GM12878 (cell line): ENCODE data around the gene LEPR. TPM values are rescaled to one million over a fixed set of nuclear protein-coding genes. Genes with fewer than 3 reads are reported as not detected.
"Not testable (repeated sequence)": the region's sequence is repeated elsewhere in the genome, so short reads cannot be mapped to it uniquely, and the experiment has no call there.

ENCODE experiments used
- ATAC-seq: fragments of 200-7000 bp; cut with Tn5 transposase; 3 replicates; pipeline ENCODE4 v1.9.1; 2020; ENCODE audit warnings: mild to moderate bottlenecking, moderate library complexity
- BruUV-seq: library from RNA; stranded (reverse); fragments of 400-500 nt; replicated peaks from 2 replicates; lab custom pipeline; 2021; lab: Mats Ljungman, UMichigan
- CTCF ChIA-PET: fragments of 300-600 bp; sonication (Branson Sonifier 250); formaldehyde crosslinking; extraction: SDS; loops from one replicate; lab custom pipeline; 2021; ENCODE audit warnings: inconsistent platforms; lab: Yijun Ruan, JAX
- POLR2A ChIA-PET: fragments of 350-600 bp; formaldehyde crosslinking; extraction: SDS; loops from one replicate; lab custom pipeline; 2021; ENCODE audit warnings: inconsistent platforms; lab: Charles Lee
- RAD21 ChIA-PET: fragments of 300-600 bp; sonication (Branson Sonifier 250); formaldehyde crosslinking; loops from one replicate; lab custom pipeline; 2023; ENCODE audit warnings: antibody characterized with exemption; ENCODE audit not compliant: unreplicated experiment; lab: Charles Lee
- SMC1A ChIA-PET: fragments of 300-600 bp; sonication (Branson Sonifier 250); formaldehyde crosslinking; loops from one replicate; lab custom pipeline; 2023; ENCODE audit not compliant: unreplicated experiment, uncharacterized antibody; lab: Charles Lee
- DNase-seq: peaks from one replicate; pipeline ENCODE4 v3.0.0-alpha.2; 2011; ENCODE audit warnings: low read depth, low spot score
- FAIRE-seq: peaks from 3 replicates; lab custom pipeline; 2011; peaks lifted over from hg19 to GRCh38; lab: Jason Lieb, UNC
- H2AFZ ChIP-seq: 2 replicates; pipeline ENCODE4 v1.6.0; 2011; ENCODE audit warnings: low read depth, low read length, control low read depth; ENCODE audit not compliant: control insufficient read depth
- H3K27ac ChIP-seq: 2 replicates; pipeline ENCODE4 v1.5.1; 2011; ENCODE audit warnings: control low read depth; ENCODE audit not compliant: control insufficient read depth, insufficient read depth
- H3K27me3 ChIP-seq, 2 experiments: replicated peaks in 1 of 2; 2 replicates each; pipeline versions ENCODE4 v1.6.0 to v1.6.1; 2011; ENCODE audit warnings: low read length in 1 of 2; ENCODE audit not compliant: control insufficient read depth in 2 of 2, insufficient read depth in 2 of 2
- H3K36me3 ChIP-seq, 2 experiments: 2 replicates each; pipeline ENCODE4 v1.5.1; 2011; ENCODE audit warnings: low read length in 1 of 2; ENCODE audit not compliant: control insufficient read depth in 2 of 2, insufficient read depth in 2 of 2
- H3K4me1 ChIP-seq: 2 replicates; pipeline ENCODE4 v1.6.1; 2011; ENCODE audit warnings: mild to moderate bottlenecking, low read length, moderate library complexity, mixed read lengths; ENCODE audit not compliant: control insufficient read depth, insufficient read depth
- H3K4me2 ChIP-seq: 2 replicates; pipeline ENCODE4 v1.6.0; 2011; ENCODE audit warnings: control low read depth; ENCODE audit not compliant: control insufficient read depth, insufficient read depth
- H3K4me3 ChIP-seq: fragments of 200-600 bp; sonication (generic); 2 replicates; pipeline ENCODE4 v1.5.1; 2016
- H3K79me2 ChIP-seq: 2 replicates; pipeline ENCODE4 v1.6.0; 2011; ENCODE audit warnings: low read length; ENCODE audit not compliant: control insufficient read depth, insufficient read depth
- H3K9ac ChIP-seq: 2 replicates; pipeline ENCODE4 v1.8.0; 2011; ENCODE audit warnings: low read length, control low read depth, mixed read lengths; ENCODE audit not compliant: control insufficient read depth, insufficient read depth
- H3K9me3 ChIP-seq: replicated peaks from 3 replicates; pipeline ENCODE4 v1.5.1; 2011; ENCODE audit warnings: mild to moderate bottlenecking, low read length; ENCODE audit not compliant: control insufficient read depth, insufficient read depth
- H4K20me1 ChIP-seq: 2 replicates; pipeline ENCODE4 v1.6.0; 2011; ENCODE audit not compliant: control insufficient read depth, insufficient read depth
- CEBPZ ChIP-seq: fragments of 150-350 bp; IDR thresholded peaks from 2 replicates; pipeline ENCODE4 v1.6.1; 2016; ENCODE audit warnings: low read depth, low read length
- CTCF ChIP-seq, 3 experiments: IDR thresholded peaks in 2 of 3; conservative IDR thresholded peaks in 1 of 3; 2 replicates each; pipeline ENCODE4 v1.5.1; 2011; ENCODE audit warnings: low read depth in 3 of 3, low read length in 3 of 3, mild to moderate bottlenecking in 3 of 3, control low read depth in 2 of 3, moderate library complexity in 2 of 3, inconsistent platforms in 1 of 3, mixed read lengths in 1 of 3; ENCODE audit not compliant: control insufficient read depth in 2 of 3, insufficient read depth in 1 of 3; ENCODE audit errors: extremely low read depth in 1 of 3
- HDAC2 ChIP-seq: fragments of 200-600 bp; sonication (generic); IDR thresholded peaks from 2 replicates; pipeline ENCODE4 v1.6.1; 2017
- HSF1 ChIP-seq: fragments of 150-350 bp; IDR thresholded peaks from 2 replicates; pipeline ENCODE4 v1.6.1; 2014; ENCODE audit warnings: mild to moderate bottlenecking, low read depth, low read length
- MEF2A ChIP-seq: IDR thresholded peaks from 2 replicates; pipeline ENCODE4 v1.6.1; 2011; ENCODE audit warnings: low read depth, mild to moderate bottlenecking, low read length, moderate library complexity; ENCODE audit not compliant: insufficient read depth
- NFYB ChIP-seq: IDR thresholded peaks from 2 replicates; pipeline ENCODE4 v1.6.1; 2011; ENCODE audit warnings: low read depth, mild to moderate bottlenecking, low read length, improper control_type of control experiment, moderate library complexity; ENCODE audit not compliant: insufficient read depth
- PKNOX1 ChIP-seq: fragments of 450-650 bp; IDR thresholded peaks from 2 replicates; pipeline ENCODE4 v1.6.1; 2016; ENCODE audit warnings: mild to moderate bottlenecking
- RAD21 ChIP-seq: IDR thresholded peaks from 2 replicates; pipeline ENCODE4 v1.6.1; 2011; ENCODE audit warnings: mild to moderate bottlenecking, low read depth, low read length, moderate library complexity; ENCODE audit not compliant: insufficient read depth
- TARDBP ChIP-seq: IDR thresholded peaks from 2 replicates; pipeline ENCODE4 v1.6.1; 2016; ENCODE audit warnings: borderline replicate concordance
- ZNF622 ChIP-seq: fragments of 450-650 bp; IDR thresholded peaks from 2 replicates; pipeline ENCODE4 v1.6.1; 2017; ENCODE audit warnings: mild to moderate bottlenecking, inconsistent platforms
- WGBS: methylation state at CpG from one replicate; pipeline ENCODE4 v1.1.6; 2016; ENCODE audit warnings: low lambda C conversion rate; ENCODE audit not compliant: insufficient replicate concordance, insufficient coverage; ENCODE audit errors: missing lambda C conversion rate; 5-methylcytosine and 5-hydroxymethylcytosine counted together
- in situ Hi-C: fragments of 300-500 bp; cut with MboI; formaldehyde crosslinking; loops from 9 replicates; pipeline ENCODE4 v1.14.3; 2018; ENCODE audit warnings: mixed read lengths
- intact Hi-C: fragments of 100-400 bp; cut with micrococcal nuclease; formaldehyde crosslinking; loops from one replicate; pipeline ENCODE4 v1.14.2; 2022; ENCODE audit not compliant: unreplicated experiment
- polyA plus RNA-seq, 11 experiments: library from polyadenylated mRNA; depleted of rRNA in 4 of 11; unstranded in 6 of 11; stranded (reverse) in 5 of 11; fragments of >200 nt; fragmentation: Nextera tagmentation in 4 of 11; fragmentation: Illumina TruSeq in 1 of 11; extraction: Ambion mirVana in 4 of 11; extraction: Trizol in 1 of 11; gene quantifications; 1 replicate in 1 of 11; 2 replicates in 10 of 11; pipeline versions ENCODE4 v1.2.1 to v1.2.3, GENCODE V29; 2011 to 2016; ENCODE audit warnings: inconsistent platforms in 2 of 11, missing spikeins in 2 of 11, low read depth in 1 of 11
- total RNA-seq, 4 experiments: library from RNA; depleted of rRNA in 3 of 4; stranded (reverse); fragments of >200 nt in 3 of 4; fragmentation: Illumina TruSeq in 1 of 4; extraction: Trizol in 1 of 4; gene quantifications; 2 replicates each; pipeline versions ENCODE4 v1.2.1 to v1.2.3, GENCODE V29; 2013 to 2021

Gene LEPR
- total and polyA plus RNA-seq, 10 of the 15 experiments (the other 5 are each of a cell fraction or from before 2014, with no cell fraction given), result 0.49 to 3.7 (median 1.2) TPM

GRCh38 chr1:65449214-65449823, 28.9 kb downstream of the LEPR start (continued):
- TF ChIP-seq CEBPZ (no peak), HDAC2 (no peak), TARDBP (no peak), HSF1 (no peak), RAD21 (no peak), ZNF622 (no peak), NFYB (no peak), CTCF (IDR thresholded peaks at IDR 0.05 in 2 of 3, conservative IDR thresholded peaks at IDR 0.05 in 1 of 3; ENCODE audit: control insufficient read depth in 2 of 3, extremely low read depth in 1 of 3, insufficient read depth in 1 of 3, low read depth in 3 of 3, low read length in 3 of 3) (no peak), PKNOX1 (no peak), MEF2A (no peak)
- TF ChIP-seq, all 136 proteins: peak for 0

GRCh38 chr1:65455678-65456077, 35.2 kb downstream of the LEPR start:
- FAIRE-seq, H3K9me3 ChIP-seq, H3K27ac ChIP-seq, DNase-seq, POLR2A ChIA-PET, RAD21 ChIA-PET, in situ Hi-C loops, ATAC-seq, CTCF ChIA-PET, H4K20me1 ChIP-seq, H3K27me3 ChIP-seq, SMC1A ChIA-PET, H2AFZ ChIP-seq, H3K79me2 ChIP-seq, H3K36me3 ChIP-seq, H3K4me1 ChIP-seq, H3K4me3 ChIP-seq, H3K9ac ChIP-seq, BruUV-seq, H3K4me2 ChIP-seq: not testable (repeated sequence)
- 64% methylated on average over 10 of the region's 10 CpGs for WGBS
- intact Hi-C loops, result loop anchor here (5.0 kb wide), 1 partner anchor 218 kb away; no protein-coding TSS in a partner anchor
